T-helper 22 cell (primary cell): ENCODE measurements around the gene ACTN3.
"Not testable (repeated sequence)": the region's sequence is repeated elsewhere in the genome, so short reads cannot be mapped to it uniquely, and the experiment has no call there.

Experiments
- DNase-seq: peaks from one replicate; pipeline ENCODE4 v3.0.0-alpha.2; 2020; ENCODE audit warnings: low read depth

Gene ACTN3

DNA sequence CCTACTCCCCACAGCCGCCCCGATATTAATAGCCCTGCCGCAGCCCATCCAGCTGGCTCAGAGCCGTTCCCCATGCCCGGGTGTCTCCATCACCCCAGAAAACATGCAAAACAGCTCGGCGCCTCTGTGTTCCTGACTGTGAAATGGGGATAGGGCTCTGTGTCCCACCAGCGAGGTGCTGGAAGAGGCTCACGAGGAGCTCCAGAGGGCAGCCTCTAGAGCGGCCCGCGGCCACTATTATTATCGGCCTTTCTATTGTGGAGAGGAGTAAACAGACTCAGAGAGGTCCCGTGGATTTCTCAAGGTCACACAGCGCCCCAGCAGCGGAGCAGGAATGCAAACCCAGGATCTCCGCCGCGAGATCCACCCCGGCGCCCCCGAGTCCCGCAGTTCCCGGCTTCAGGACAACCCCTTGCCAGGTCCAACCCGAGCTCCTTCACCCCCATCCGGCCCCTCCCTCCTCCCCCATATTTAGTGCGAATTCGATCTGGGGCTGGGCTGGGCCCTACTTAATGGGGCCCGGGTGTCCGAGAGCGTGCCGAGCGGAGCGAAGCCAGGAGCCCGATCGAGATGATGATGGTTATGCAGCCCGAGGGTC lies at the start of gene ACTN3:
Gene ACTN3, plus strand, starts transcription at position 536 of the 598 bp plus-strand sequence. Its CDS starts 35 bp downstream, at position 571.
- DNase-seq, result no peak

DNA sequence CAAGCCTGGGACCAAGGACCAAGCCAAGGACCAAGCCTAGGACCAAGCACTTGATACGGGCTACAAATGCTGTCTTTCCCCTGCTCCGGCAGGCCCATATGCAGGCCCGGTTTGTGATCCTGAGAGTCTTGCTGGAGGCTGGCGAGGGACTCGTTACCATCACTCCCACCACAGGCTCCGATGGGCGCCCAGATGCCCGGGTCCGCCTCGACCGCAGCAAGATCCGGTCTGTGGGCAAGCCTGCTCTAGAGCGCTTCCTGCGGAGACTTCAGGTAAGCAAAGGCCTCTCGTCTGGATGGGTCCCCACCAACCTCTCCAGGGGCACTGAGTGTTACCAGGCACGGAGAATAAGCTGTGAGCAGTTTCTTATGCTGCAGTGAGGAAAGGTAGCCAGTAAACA lies 49.5 kb upstream of the ACTN3 start:
- DNase-seq, result no peak

- no peak for DNase-seq
These were observed 48.2 kb upstream of the ACTN3 start for GRCh38 chr11:66498506-66498905.

GRCh38 chr11:66505276-66505816 lies 41.4 kb upstream of the ACTN3 start:
- no peak for DNase-seq

DNA sequence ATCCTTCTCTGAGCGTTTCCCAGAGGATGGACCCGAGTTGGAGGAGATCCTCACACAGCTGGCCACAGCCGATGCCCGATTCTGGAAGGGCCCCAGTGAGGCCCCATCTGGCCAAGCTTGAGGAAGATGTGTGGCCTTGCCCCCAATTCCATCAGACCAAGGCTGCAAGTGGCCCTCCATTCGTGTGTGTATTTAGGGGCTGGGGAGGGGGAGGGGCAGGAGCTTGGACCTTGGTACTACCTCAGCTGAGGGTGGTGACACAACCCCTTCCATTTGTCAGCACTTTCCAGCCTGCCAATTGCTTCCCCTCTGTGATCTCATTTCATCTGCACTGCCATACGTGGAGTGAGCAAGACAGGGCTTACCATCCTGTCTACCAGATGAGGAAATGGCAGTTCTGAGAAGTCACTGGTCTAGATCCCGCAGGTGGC lies 37.6 kb upstream of the ACTN3 start:
- no peak for DNase-seq

GRCh38 chr11:66510271-66510989 lies 36.3 kb upstream of the ACTN3 start, which contains the start of gene BBS1:
Gene BBS1, plus strand, starts transcription at chr11:66510635. Its CDS starts 25 bp downstream, at chr11:66510660.
- DNase-seq, result peak; percentile 59

- DNase-seq, result no peak
These were observed 35.7 kb upstream of the ACTN3 start for GRCh38 chr11:66510990-66511339.

DNA sequence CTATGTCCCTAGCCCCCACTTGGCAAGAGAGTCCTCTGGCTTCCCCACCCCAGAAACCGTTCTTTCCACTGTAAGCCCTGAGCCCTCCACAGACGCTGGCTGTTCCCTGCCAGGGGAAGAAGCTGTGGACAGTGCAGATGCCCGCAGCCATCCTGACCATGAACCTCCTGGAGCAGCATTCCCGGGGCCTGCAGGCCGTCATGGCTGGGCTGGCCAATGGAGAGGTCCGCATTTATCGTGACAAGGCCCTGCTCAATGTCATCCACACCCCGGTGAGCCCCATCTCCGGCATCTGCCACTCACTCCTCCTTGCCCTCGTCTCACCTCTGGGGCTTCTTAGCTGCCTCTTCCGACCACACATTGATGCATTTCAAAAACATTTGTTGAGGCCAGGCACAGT lies 23.1 kb upstream of the ACTN3 start:
- no peak for DNase-seq

- no peak for DNase-seq
These were observed 22.2 kb upstream of the ACTN3 start for GRCh38 chr11:66524304-66525040.

DNA sequence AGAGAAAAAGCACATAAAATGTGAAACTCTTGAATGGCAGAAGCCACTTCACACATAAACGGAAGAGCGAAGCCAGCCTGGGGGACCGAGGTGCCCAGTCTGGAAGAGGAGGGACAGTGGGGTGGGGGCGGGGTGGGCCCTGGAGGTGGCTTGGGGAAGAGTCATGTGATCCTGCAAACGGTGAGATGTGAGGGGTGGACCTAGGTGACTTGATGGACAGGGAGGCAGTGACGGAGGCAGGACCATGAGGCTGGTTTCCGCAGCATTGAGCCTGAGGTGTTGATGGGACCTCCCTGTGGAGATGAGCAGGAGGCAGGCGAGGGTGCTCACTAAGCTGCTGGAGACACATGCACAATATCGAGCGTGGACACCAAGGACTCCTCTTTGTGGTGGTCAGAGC lies 17.6 kb upstream of the ACTN3 start:
- DNase-seq, result no peak

GRCh38 chr11:66529655-66530054 lies 17.0 kb upstream of the ACTN3 start:
- no peak for DNase-seq

DNA sequence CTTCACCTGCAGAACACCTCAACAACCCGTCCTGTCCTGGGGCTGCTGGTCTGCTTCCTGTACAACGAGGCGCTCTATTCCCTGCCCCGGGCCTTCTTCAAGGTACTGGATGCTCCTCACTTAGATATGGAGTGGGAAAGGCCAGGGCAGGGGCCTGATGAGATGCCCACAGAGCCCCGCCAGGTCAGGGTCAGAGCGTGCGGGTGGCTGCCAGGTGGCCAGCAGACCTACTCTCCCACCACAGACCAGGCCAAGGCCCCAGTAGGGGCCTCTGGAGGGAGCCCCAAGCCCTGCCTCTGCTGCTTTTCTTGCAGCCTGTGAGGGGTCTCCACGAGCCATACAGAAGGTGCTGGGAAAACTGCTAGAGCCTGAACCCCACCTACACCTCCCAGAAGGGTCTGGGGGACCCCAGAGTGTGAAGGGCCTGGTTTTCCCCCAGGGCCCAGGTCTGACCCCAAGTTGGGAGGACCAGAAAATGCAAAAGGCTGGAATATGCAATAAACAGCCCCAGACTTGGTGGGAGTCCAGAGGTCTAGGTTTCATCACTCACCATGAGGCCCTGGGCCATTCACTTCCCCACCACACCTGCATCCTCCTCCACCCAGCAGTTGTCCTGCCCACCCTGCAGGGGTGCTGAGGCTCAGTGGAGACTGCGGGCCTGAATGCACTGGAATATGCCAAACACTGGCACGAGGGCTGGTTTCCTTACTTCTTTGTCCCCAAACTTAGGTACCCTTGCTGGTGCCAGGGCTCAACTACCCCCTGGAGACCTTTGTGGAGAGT lies 15.6 kb upstream of the ACTN3 start:
- DNase-seq, result no peak

- no peak for DNase-seq
These were observed 14.9 kb upstream of the ACTN3 start for GRCh38 chr11:66531841-66532240.

DNA sequence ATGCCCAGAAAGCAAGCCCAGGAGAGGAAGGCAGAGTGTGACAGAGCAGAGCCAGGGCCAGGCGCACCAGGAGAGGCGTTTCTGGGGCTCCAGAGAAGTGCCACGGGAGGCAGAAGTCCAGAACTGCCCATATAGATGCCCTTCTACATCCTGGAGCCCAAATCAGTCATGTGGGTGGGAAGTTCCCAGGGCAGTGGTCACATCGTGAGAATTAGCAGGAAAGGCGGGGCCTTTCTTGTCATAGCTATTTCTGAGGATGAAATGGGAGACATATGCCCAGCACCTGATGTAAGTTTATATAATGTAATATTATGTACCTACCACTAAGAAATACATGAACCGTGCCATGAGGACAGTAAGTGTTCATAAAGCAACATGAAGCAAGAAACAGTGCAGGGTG lies 13.9 kb upstream of the ACTN3 start:
- DNase-seq, result no peak

- DNase-seq, result no peak
These were observed 7.4 kb upstream of the ACTN3 start for GRCh38 chr11:66539170-66539869.

DNA sequence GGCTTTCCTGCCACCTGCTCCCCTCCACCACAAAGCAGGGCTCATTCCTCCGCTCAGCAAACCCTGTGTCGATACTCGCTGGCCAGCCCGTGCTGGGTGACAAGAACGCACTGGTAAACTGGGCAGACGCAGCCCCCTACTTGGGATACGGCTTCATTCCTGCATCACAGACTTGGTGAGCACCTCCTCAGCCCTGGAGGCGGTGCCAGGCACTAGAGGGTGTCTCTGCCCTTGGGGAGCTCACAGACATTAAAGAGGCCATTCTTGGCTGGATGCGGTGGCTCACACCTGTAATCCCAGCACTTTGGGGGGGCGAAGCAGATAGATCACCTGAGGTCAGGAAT lies 6.9 kb upstream of the ACTN3 start:
- DNase-seq, result no peak

DNA sequence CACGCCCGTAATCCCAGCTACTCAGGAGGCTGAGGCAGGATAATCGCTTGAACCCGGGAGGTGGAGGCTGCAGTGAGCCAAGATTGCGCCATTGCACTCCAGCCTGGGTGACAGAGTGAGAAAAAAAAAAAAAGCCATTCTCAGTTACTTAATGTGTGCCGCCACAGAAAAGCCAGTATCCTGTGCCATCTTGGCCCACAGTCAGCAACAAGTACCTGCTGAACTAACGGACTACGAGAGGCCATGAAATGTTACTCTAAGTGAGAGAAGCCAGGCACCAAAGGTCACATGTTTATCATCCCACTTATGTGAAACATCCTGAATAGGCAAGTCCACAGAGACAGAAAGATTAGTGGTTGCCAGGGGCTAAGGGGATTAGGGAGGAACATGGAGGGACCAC lies 6.1 kb upstream of the ACTN3 start:
- DNase-seq, result not testable (repeated sequence)

GRCh38 chr11:66541892-66542291 lies 4.8 kb upstream of the ACTN3 start:
- DNase-seq, result no peak

GRCh38 chr11:66542362-66542761 lies 4.3 kb upstream of the ACTN3 start:
- no peak for DNase-seq

- DNase-seq, result peak; percentile 39
These were observed 3.2 kb upstream of the ACTN3 start for GRCh38 chr11:66543263-66544107.

DNA sequence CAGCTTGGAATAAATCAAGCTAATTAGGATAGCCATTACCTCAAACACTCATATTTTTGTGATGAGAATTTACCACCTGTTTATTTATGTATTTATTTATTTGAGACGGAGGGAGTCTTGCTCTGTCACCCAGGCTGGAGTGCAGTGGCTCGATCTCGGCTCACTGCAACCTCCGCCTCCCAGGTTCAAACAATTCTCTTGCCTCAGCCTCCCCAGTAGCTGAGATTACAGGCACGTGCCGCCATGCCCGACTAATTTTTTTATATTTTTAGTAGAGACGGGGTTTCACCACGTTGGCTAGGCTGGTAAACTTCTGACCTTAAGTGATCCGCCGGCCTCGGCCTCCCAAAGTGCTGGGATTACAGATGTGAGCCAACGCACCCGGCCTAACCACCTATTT lies 1.8 kb upstream of the ACTN3 start:
- not testable (repeated sequence) for DNase-seq
